Astrocyte (in vitro differentiated cells and primary cell): Measurements from ENCODE around the gene PACRG.

Source experiments
- CTCF ChIP-seq: IDR thresholded peaks from 2 replicates; pipeline ENCODE4 v1.5.1; 2011; ENCODE audit warnings: low read depth, mild to moderate bottlenecking, inconsistent platforms, low read length, moderate library complexity; ENCODE audit not compliant: insufficient read depth
- EZH2 ChIP-seq: IDR thresholded peaks from 2 replicates; pipeline ENCODE4 v1.6.1; 2012; ENCODE audit warnings: mild to moderate bottlenecking, low read length, inconsistent platforms; ENCODE audit not compliant: insufficient read depth

- TF ChIP-seq CTCF, result no peak
- TF ChIP-seq EZH2, result no peak
Observed at GRCh38 chr6:163323705-163324104, 595.9 kb downstream of the PACRG start.
